ENCODE data around the gene DCC.
"Not testable (repeated sequence)": the region's sequence is repeated elsewhere in the genome, so short reads cannot be mapped to it uniquely, and the experiment has no call there.

The DCC gene

GRCh38 chr18:52348209-52348608 lies 8.2 kb downstream of the DCC start:
- no peak for DNase-seq

GRCh38 chr18:52349498-52349897 lies 9.5 kb downstream of the DCC start:
- no peak for DNase-seq

- DNase-seq: no peak
Observed at GRCh38 chr18:52352920-52353319, 12.9 kb downstream of the DCC start.

- DNase-seq: no peak
Observed at GRCh38 chr18:52353589-52353988, 13.6 kb downstream of the DCC start.

GRCh38 chr18:52363861-52364260 lies 23.9 kb downstream of the DCC start:
- DNase-seq: no peak

- not testable (repeated sequence) for DNase-seq
Observed at GRCh38 chr18:52366851-52367250, 26.9 kb downstream of the DCC start.

- no peak for DNase-seq
Observed at GRCh38 chr18:52367953-52368742, 28.2 kb downstream of the DCC start.

- DNase-seq: no peak
Observed at GRCh38 chr18:52370841-52371240, 30.8 kb downstream of the DCC start.

GRCh38 chr18:52376104-52376503 lies 36.1 kb downstream of the DCC start:
- DNase-seq: no peak

- DNase-seq: no peak
Observed at GRCh38 chr18:52377094-52377493, 37.1 kb downstream of the DCC start.

GRCh38 chr18:52386306-52386705 lies 46.3 kb downstream of the DCC start:
- DNase-seq: no peak

GRCh38 chr18:52387175-52387574 lies 47.2 kb downstream of the DCC start:
- no peak for DNase-seq

- DNase-seq: no peak
Observed at GRCh38 chr18:52391810-52392559, 52.0 kb downstream of the DCC start.

- no peak for DNase-seq
Observed at GRCh38 chr18:52394602-52395001, 54.6 kb downstream of the DCC start.

- DNase-seq: no peak
Observed at GRCh38 chr18:52395146-52395852, 55.3 kb downstream of the DCC start.

- DNase-seq: no peak
Observed at GRCh38 chr18:52401236-52401635, 61.2 kb downstream of the DCC start.

- DNase-seq: no peak
Observed at GRCh38 chr18:52402814-52403213, 62.8 kb downstream of the DCC start.

GRCh38 chr18:52403291-52404021 lies 63.5 kb downstream of the DCC start:
- peak; percentile 52 for DNase-seq

- DNase-seq: no peak
Observed at GRCh38 chr18:52408800-52409302, 68.9 kb downstream of the DCC start.

GRCh38 chr18:52409727-52410126 lies 69.7 kb downstream of the DCC start:
- DNase-seq: no peak

- no peak for DNase-seq
Observed at GRCh38 chr18:52415131-52415530, 75.1 kb downstream of the DCC start.

- DNase-seq: peak; percentile 46
Observed at GRCh38 chr18:52422985-52423601, 83.1 kb downstream of the DCC start.

Data from eye (tissue), 1 donor.